HEK293 (cell line): ENCODE data around the gene LRP8.

Experiments used
- CTCF ChIA-PET: fragments of 350-600 bp; formaldehyde crosslinking; extraction: SDS; loops from one replicate; lab custom pipeline; 2021; ENCODE audit warnings: antibody characterized with exemption; lab: Yijun Ruan, JAX
- POLR2A ChIA-PET: fragments of 300-600 bp; formaldehyde crosslinking; extraction: SDS; loops from one replicate; lab custom pipeline; 2020; ENCODE audit warnings: antibody characterized with exemption, inconsistent platforms; lab: Yijun Ruan, JAX
- H3K27ac ChIP-seq: fragments of 200-500 bp; sonication (Bioruptor generic); 2 replicates; pipeline ENCODE4 v1.5.1; 2014; ENCODE audit warnings: low read depth, low read length, control low read depth, inconsistent platforms; ENCODE audit errors: extremely low read depth
- H3K36me3 ChIP-seq, 2 experiments: fragments of 200-500 bp in 1 of 2; sonication (Bioruptor generic) in 1 of 2; 1 replicate in 1 of 2; 2 replicates in 1 of 2; pipeline ENCODE4 v1.5.1; 2014 to 2017; ENCODE audit warnings: inconsistent platforms in 2 of 2, low read length in 2 of 2; ENCODE audit not compliant: control insufficient read depth in 2 of 2, insufficient read depth in 1 of 2
- H3K4me1 ChIP-seq: fragments of 200-500 bp; sonication (Bioruptor generic); 2 replicates; pipeline ENCODE4 v1.5.1; 2014; ENCODE audit warnings: mild to moderate bottlenecking, low read length, inconsistent platforms; ENCODE audit not compliant: control insufficient read depth, insufficient read depth
- H3K4me3 ChIP-seq: 2 replicates; pipeline ENCODE4 v1.5.1; 2011; ENCODE audit warnings: low read depth, mild to moderate bottlenecking, control low read depth, low read length, moderate library complexity
- H3K9me3 ChIP-seq: fragments of 200-500 bp; sonication (Bioruptor generic); 2 replicates; pipeline ENCODE4 v1.5.1; 2014; ENCODE audit warnings: low read depth, low read length, inconsistent platforms; ENCODE audit not compliant: control insufficient read depth, insufficient read depth
- ATF2 ChIP-seq: fragments of 450-650 bp; formaldehyde crosslinking; IDR thresholded peaks from 2 replicates; pipeline ENCODE4 v1.5.1; 2016; ENCODE audit warnings: missing biosample characterization, missing genetic modification characterization, low read depth
- BCL11A ChIP-seq: fragments of 450-650 bp; formaldehyde crosslinking; IDR thresholded peaks from 2 replicates; pipeline ENCODE4 v1.5.1; 2016; ENCODE audit warnings: low read depth, missing biosample characterization, missing genetic modification characterization
- GLIS1 ChIP-seq: fragments of 450-650 bp; formaldehyde crosslinking; IDR thresholded peaks from 2 replicates; pipeline ENCODE4 v1.5.1; 2016; ENCODE audit warnings: missing biosample characterization, missing genetic modification characterization
- GLIS2 ChIP-seq: fragments of 450-650 bp; formaldehyde crosslinking; IDR thresholded peaks from 2 replicates; pipeline ENCODE4 v1.5.1; 2016; ENCODE audit warnings: missing biosample characterization, missing genetic modification characterization
- HOXD13 ChIP-seq: sonication (generic); formaldehyde crosslinking; IDR thresholded peaks from 2 replicates; pipeline ENCODE4 v1.8.0; 2022; ENCODE audit warnings: missing genetic modification reagents, borderline replicate concordance
- KLF16 ChIP-seq: fragments of 450-650 bp; formaldehyde crosslinking; IDR thresholded peaks from 2 replicates; pipeline ENCODE4 v1.5.1; 2017; ENCODE audit warnings: missing biosample characterization, missing genetic modification characterization
- ZBTB49 ChIP-seq: fragments of 450-650 bp; formaldehyde crosslinking; IDR thresholded peaks from 2 replicates; pipeline ENCODE4 v1.5.1; 2016; ENCODE audit warnings: missing biosample characterization, missing genetic modification characterization, low read depth
- ZBTB7A ChIP-seq: fragments of 450-650 bp; formaldehyde crosslinking; IDR thresholded peaks from 2 replicates; pipeline ENCODE4 v1.5.1; 2016; ENCODE audit warnings: low read depth, missing biosample characterization, missing genetic modification characterization
- ZIC2 ChIP-seq: fragments of 450-650 bp; formaldehyde crosslinking; IDR thresholded peaks from 2 replicates; pipeline ENCODE4 v1.5.1; 2016; ENCODE audit warnings: missing biosample characterization, missing genetic modification characterization
- ZNF16 ChIP-seq: fragments of 450-650 bp; formaldehyde crosslinking; IDR thresholded peaks from 2 replicates; pipeline ENCODE4 v1.5.1; 2016; ENCODE audit warnings: low read depth, missing biosample characterization, missing genetic modification characterization
- ZNF529 ChIP-seq: fragments of 450-650 bp; formaldehyde crosslinking; IDR thresholded peaks from 2 replicates; pipeline ENCODE4 v1.5.1; 2017; ENCODE audit warnings: missing genetic modification characterization, missing biosample characterization; ENCODE audit not compliant: insufficient replicate concordance
- ZNF560 ChIP-seq: fragments of 450-650 bp; formaldehyde crosslinking; IDR thresholded peaks from 2 replicates; pipeline ENCODE4 v1.5.1; 2017; ENCODE audit warnings: missing biosample characterization, missing genetic modification characterization, borderline replicate concordance
- ZNF596 ChIP-seq: fragments of 450-650 bp; IDR thresholded peaks from 2 replicates; pipeline ENCODE4 v1.5.0; 2018; ENCODE audit warnings: missing biosample characterization, mild to moderate bottlenecking, missing genetic modification characterization, moderate library complexity
- TF ChIP-seq, protein P1 (sequence below): fragments of 450-650 bp; formaldehyde crosslinking; IDR thresholded peaks from 2 replicates; pipeline ENCODE4 v1.5.1; 2016; ENCODE audit warnings: missing biosample characterization, missing genetic modification characterization
- TF ChIP-seq, protein P2 (sequence below): fragments of 450-650 bp; formaldehyde crosslinking; IDR thresholded peaks from 2 replicates; pipeline ENCODE4 v1.5.1; 2016; ENCODE audit warnings: missing biosample characterization, missing genetic modification characterization

LRP8 gene

DNA sequence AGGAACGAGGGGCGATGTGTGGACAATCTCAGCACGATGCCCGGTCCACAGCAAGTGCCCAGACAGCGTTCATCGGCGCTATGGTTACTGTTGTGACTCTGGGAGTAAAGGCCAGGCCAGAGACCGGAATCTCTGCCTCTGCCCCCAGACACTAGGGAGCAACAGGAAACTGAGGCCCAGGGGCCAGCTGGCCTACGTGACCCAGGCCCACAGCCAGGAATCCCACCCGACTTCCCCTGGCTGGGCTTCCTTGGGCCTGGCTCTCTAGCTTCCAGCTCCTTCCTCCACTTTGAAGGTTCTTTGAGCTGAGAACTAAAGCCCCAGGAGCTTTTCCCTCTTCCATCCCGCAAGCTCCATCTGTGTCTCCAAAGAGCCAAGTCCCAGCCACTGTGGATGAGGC is 4.6 kb downstream of the LRP8 start (continued):
- no peak for TF ChIP-seq ZNF596 (tag by site-specific recombination)
- TF ChIP-seq ZBTB49 = no peak
- no peak for TF ChIP-seq ZNF16 (tag by site-specific recombination)
- TF ChIP-seq HOXD13 (CRISPR knock-in tag) = no peak
- TF ChIP-seq ZNF560 (tag by site-specific recombination) = no peak
- TF ChIP-seq, protein P1, sequence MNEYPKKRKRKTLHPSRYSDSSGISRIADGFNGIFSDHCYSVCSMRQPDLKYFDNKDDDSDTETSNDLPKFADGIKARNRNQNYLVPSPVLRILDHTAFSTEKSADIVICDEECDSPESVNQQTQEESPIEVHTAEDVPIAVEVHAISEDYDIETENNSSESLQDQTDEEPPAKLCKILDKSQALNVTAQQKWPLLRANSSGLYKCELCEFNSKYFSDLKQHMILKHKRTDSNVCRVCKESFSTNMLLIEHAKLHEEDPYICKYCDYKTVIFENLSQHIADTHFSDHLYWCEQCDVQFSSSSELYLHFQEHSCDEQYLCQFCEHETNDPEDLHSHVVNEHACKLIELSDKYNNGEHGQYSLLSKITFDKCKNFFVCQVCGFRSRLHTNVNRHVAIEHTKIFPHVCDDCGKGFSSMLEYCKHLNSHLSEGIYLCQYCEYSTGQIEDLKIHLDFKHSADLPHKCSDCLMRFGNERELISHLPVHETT = no peak
- no peak for TF ChIP-seq BCL11A (tag by site-specific recombination)
- TF ChIP-seq KLF16 (tag by site-specific recombination) = no peak
- no peak for TF ChIP-seq ATF2 (tag by site-specific recombination)

DNA sequence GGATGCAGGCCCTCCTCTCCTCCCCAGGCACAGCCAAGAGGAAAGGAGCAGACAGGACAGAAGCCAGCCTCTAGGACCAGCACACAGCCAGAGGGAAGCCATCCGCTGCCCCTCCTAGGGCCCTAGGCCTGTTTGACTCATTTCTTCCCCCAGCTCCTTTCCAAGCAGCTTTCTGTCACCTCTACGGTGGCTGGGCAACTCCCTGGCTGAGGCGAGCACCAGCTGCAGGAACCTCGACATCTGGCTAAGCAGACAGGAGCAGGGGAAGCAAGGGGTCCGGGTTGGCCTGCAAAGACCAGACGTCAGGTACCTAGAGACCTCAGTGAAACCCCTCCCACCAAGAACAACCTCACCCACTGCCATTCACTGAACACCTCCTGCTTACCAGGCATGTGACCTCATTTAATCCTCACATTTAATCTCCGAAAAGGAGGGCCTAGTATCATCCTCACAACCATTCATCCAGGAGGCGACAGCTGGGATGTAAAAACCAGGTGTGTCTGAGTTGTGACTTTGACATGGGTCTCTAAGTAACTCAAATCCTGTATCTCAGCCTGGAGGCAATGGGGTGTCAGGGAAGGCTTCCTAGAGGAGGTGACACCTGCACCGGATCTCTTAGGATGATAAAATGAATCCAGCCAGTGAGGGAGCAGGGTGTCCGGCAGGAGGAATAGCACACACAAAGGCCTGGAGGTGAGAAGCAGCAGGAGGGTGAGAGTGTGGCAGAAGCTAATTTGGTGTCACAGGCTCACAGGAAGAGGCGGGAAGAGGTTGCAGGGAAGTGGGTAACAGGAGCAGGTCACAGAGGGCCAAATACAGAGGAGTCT is 5.9 kb downstream of the LRP8 start:
- 0 out of 2 replicates have a peak, but pooled peaks have one; percentile 7 for TF ChIP-seq ZIC2 (tag by site-specific recombination)
- TF ChIP-seq ZBTB7A (tag by site-specific recombination) = no peak
- H3K36me3 ChIP-seq = peaks cover 0 to 40% of the 10 kb centered on the region in 2 experiments; a peak in 1 of 3 replicates
- POLR2A ChIA-PET = no interaction called here
- no peaks in the 10 kb centered on the region for H3K4me1 ChIP-seq
- H3K27ac ChIP-seq = no peak overlapping the region
- H3K9me3 ChIP-seq = no peaks in the 10 kb centered on the region
- H3K4me3 ChIP-seq = no peak overlapping the region
- CTCF ChIA-PET = interaction anchor here (0.5 to 1.5 kb wide), 3 partner anchors 40 to 71 kb away, joined by 3 to 4 read pairs (median 3); no protein-coding TSS in a partner anchor

- no peaks in the 10 kb centered on the region; the same call in 1 of the 2 replicates for H3K4me1 ChIP-seq
- H3K27ac ChIP-seq = no peak overlapping the region
- POLR2A ChIA-PET = no interaction called here
- CTCF ChIA-PET = interaction anchor here (0.8 kb wide), 1 partner anchor 9 kb away, joined by 3 read pairs; no protein-coding TSS in a partner anchor
- H3K36me3 ChIP-seq = peaks cover 0 to 40% of the 10 kb centered on the region in 2 experiments; a peak in 1 of 3 replicates
- H3K9me3 ChIP-seq = no peaks in the 10 kb centered on the region
- peak; percentile 28; the same call in 1 of the 2 replicates for TF ChIP-seq ZIC2 (tag by site-specific recombination)
- TF ChIP-seq, protein P2, sequence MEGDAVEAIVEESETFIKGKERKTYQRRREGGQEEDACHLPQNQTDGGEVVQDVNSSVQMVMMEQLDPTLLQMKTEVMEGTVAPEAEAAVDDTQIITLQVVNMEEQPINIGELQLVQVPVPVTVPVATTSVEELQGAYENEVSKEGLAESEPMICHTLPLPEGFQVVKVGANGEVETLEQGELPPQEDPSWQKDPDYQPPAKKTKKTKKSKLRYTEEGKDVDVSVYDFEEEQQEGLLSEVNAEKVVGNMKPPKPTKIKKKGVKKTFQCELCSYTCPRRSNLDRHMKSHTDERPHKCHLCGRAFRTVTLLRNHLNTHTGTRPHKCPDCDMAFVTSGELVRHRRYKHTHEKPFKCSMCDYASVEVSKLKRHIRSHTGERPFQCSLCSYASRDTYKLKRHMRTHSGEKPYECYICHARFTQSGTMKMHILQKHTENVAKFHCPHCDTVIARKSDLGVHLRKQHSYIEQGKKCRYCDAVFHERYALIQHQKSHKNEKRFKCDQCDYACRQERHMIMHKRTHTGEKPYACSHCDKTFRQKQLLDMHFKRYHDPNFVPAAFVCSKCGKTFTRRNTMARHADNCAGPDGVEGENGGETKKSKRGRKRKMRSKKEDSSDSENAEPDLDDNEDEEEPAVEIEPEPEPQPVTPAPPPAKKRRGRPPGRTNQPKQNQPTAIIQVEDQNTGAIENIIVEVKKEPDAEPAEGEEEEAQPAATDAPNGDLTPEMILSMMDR (tag by site-specific recombination) = peak; percentile 62
- no peak for TF ChIP-seq ZNF529 (tag by site-specific recombination)
- peak; percentile 22; the same call in 1 of the 2 replicates for TF ChIP-seq GLIS1 (tag by site-specific recombination)
- 0 out of 2 replicates have a peak, but pooled peaks have one; percentile 13 for TF ChIP-seq GLIS2 (tag by site-specific recombination)
- TF ChIP-seq, all 188 proteins: peak for 4
- H3K4me3 ChIP-seq = no peak overlapping the region
Observed at GRCh38 chr1:53321366-53321765, 6.5 kb downstream of the LRP8 start.
